Uterus (tissue), 4 donors: Measurements from ENCODE around the gene ARL8A. TPM values are rescaled to one million over a fixed set of nuclear protein-coding genes. Genes with fewer than 3 reads are reported as not detected.
A peak's percentile ranks its signal among the peaks of the same experiment; 100 is the strongest.
"Not testable (repeated sequence)": the region's sequence is repeated elsewhere in the genome, so short reads cannot be mapped to it uniquely, and the experiment has no call there.

Experiments
- DNase-seq, 2 donors: peaks; one replicate each; pipeline ENCODE4 v3.0.0-alpha.2; 2019 to 2020
- H3K27ac ChIP-seq, 2 donors: fragments of 200-600 bp; sonication (generic); 1 replicate in 1 of 2; 2 replicates in 1 of 2; pipeline ENCODE4 v1.5.1; 2016 to 2018
- H3K27me3 ChIP-seq, 2 donors: fragments of 200-600 bp; sonication (generic); one replicate each; pipeline ENCODE4 v1.5.1; 2018 to 2019; ENCODE audit warnings: control low read depth in 1 of 2
- H3K36me3 ChIP-seq, 2 donors: fragments of 200-600 bp; sonication (generic); one replicate each; pipeline ENCODE4 v1.5.1; 2019; ENCODE audit warnings: control low read depth in 1 of 2
- H3K4me1 ChIP-seq, 2 donors: fragments of 200-600 bp; sonication (generic); one replicate each; pipeline ENCODE4 v1.5.1; 2018 to 2019; ENCODE audit warnings: control low read depth in 1 of 2
- H3K4me3 ChIP-seq, 2 donors: fragments of 200-600 bp; sonication (generic); 1 replicate in 1 of 2; 2 replicates in 1 of 2; pipeline ENCODE4 v1.5.1; 2018 to 2019; ENCODE audit warnings: mild to moderate bottlenecking in 1 of 2
- H3K9me3 ChIP-seq, 2 donors: fragments of 200-600 bp; sonication (generic); one replicate each; pipeline ENCODE4 v1.5.1; 2019; ENCODE audit warnings: control low read depth in 1 of 2
- CTCF ChIP-seq, 4 experiments: fragments of 200-600 bp in 2 of 4; fragments of 450-650 bp in 2 of 4; sonication (generic) in 2 of 4; IDR thresholded peaks; one replicate each; pipeline ENCODE4 v1.5.1; 2016 to 2019; ENCODE audit warnings: antibody characterized with exemption in 4 of 4, mild to moderate bottlenecking in 2 of 4, moderate library complexity in 1 of 4
- POLR2A ChIP-seq, 2 donors: fragments of 450-650 bp; IDR thresholded peaks; one replicate each; pipeline ENCODE4 v1.6.1; 2016; ENCODE audit warnings: antibody characterized with exemption in 2 of 2, mild to moderate bottlenecking in 1 of 2, moderate library complexity in 1 of 2
- intact Hi-C: fragments of 100-400 bp; cut with DNase I; formaldehyde crosslinking; loops from one replicate; pipeline ENCODE4 v1.15.1; 2023; ENCODE audit warnings: low total_unique reads
- total RNA-seq, 4 donors: library from RNA; depleted of rRNA in 3 of 4; stranded (reverse); fragments of >200 nt in 3 of 4; gene quantifications; one replicate each; pipeline versions ENCODE4 v1.1.0 to v1.2.4, GENCODE V29; 2014 to 2023
- donor health status: DM: yes; HTN: yes; CAD: no.

ARL8A gene
- total RNA-seq, 4 donors from 2014 or later, result 4.6 to 86.2 (median 18.7) TPM

DNA sequence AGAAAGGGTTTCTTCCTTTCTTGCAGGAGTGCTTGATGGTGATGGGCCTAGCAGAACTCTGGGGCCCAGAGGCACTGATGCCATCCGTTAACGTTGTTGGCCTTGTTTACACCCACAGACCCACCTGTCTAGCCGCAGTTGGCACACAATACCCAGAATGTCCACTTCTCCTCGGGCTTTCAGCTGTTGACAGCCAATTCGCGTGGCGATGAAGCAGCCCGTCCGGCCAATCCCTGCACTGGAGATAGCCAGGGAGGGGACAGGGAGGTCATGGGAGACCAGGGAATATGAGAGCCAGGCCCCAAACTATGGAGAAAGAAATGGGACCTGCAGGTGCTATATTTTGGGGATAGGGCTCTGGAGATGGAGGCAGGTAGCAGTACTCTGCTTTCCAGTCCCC, 5.7 kb upstream of the ARL8A start:
- intact Hi-C loops, result no loop called here
- no peaks in the 10 kb centered on the region for H3K27me3 ChIP-seq

GRCh38 chr1:202149566-202149965, 5.0 kb upstream of the ARL8A start:
- H3K27ac ChIP-seq, result no peak overlapping the region
- TF ChIP-seq POLR2A (IDR thresholded peaks at IDR 0.05), result no peak
- no peak for TF ChIP-seq CTCF (IDR thresholded peaks at IDR 0.05)
- H3K4me1 ChIP-seq, result peaks cover 0 to 4% of the 10 kb centered on the region in 2 donors
- no peaks in the 10 kb centered on the region for H3K36me3 ChIP-seq
- no peaks in the 10 kb centered on the region for H3K27me3 ChIP-seq
- H3K9me3 ChIP-seq, result no peaks in the 10 kb centered on the region
- no peak for DNase-seq
- intact Hi-C loops, result no loop called here
- no peak overlapping the region for H3K4me3 ChIP-seq

More for the DNA sequence above, 5.7 kb upstream of the ARL8A start:
- no peak for DNase-seq
- Histone ChIP-seq H3K36me3 (no peaks in the 10 kb centered on the region), H3K27ac (no peak overlapping the region), H3K4me3 (no peak overlapping the region), H3K9me3 (no peaks in the 10 kb centered on the region), H3K4me1 (no peaks in the 10 kb centered on the region)
- TF ChIP-seq CTCF (IDR thresholded peaks at IDR 0.05), result no peak

GRCh38 chr1:202148391-202148790, 3.9 kb upstream of the ARL8A start:
- Histone ChIP-seq H3K4me3 (no peak overlapping the region), H3K4me1 (peaks cover 0 to 4% of the 10 kb centered on the region in 2 donors), H3K27ac (no peak overlapping the region), H3K9me3 (no peaks in the 10 kb centered on the region), H3K36me3 (no peaks in the 10 kb centered on the region), H3K27me3 (no peaks in the 10 kb centered on the region)
- no peak for DNase-seq
- intact Hi-C loops, result no loop called here
- TF ChIP-seq CTCF (IDR thresholded peaks at IDR 0.05), result no peak
- TF ChIP-seq POLR2A (IDR thresholded peaks at IDR 0.05), result no peak

DNA sequence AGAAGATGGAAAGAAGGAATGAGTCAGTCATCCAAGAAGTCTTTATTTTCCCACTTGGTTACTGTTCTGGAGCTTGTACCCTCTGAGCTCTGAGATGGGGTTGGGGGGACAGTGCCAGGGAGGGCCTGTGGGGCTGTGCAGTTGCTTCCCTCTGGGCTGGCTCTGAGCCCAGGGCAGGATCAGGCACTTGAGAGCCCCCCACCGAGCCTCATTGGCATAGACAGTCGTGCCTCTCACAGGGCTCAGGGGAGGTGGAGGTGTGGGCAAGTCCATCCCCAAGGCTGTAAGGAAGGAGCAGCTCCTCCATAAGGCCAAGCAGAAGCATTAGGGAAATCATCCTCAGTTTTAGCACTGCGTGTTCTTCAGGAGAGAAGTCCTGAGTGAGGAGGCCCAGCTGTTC, 2.5 kb upstream of the ARL8A start:
- peaks cover 0 to 10% of the 10 kb centered on the region in 2 donors for H3K4me1 ChIP-seq
- H3K27me3 ChIP-seq, result no peaks in the 10 kb centered on the region
- intact Hi-C loops, result no loop called here
- H3K36me3 ChIP-seq, result no peaks in the 10 kb centered on the region
- H3K4me3 ChIP-seq, result no peak overlapping the region
- H3K27ac ChIP-seq, result no peak overlapping the region
- TF ChIP-seq CTCF (IDR thresholded peaks at IDR 0.05) (no peak), POLR2A (IDR thresholded peaks at IDR 0.05) (no peak)
- DNase-seq, result no peak
- no peaks in the 10 kb centered on the region for H3K9me3 ChIP-seq

DNA sequence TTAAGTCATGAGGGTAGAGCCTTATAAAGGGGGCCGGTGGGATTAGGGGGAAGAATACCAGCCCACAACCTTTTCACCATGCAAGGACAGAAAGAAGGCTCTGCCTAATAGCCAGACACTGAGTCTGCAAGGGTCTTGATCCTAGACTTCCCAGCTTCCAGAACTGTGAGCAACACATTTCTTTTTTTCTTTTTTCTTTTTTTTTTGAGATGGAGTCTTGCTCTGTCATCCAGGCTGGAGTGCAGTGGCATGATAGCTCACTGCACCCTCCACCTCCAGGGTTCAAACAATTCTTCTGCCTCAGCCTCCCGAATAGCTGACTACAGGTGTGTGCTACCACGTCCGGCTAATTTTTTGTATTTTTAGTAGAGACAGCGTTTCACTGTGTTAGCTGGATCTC, 1.7 kb upstream of the ARL8A start:
- no peak overlapping the region for H3K4me3 ChIP-seq
- TF ChIP-seq POLR2A (IDR thresholded peaks at IDR 0.05), result no peak
- no peak for TF ChIP-seq CTCF (IDR thresholded peaks at IDR 0.05)
- no peak for DNase-seq
- H3K36me3 ChIP-seq, result no peaks in the 10 kb centered on the region
- H3K4me1 ChIP-seq, result peaks cover 0 to 10% of the 10 kb centered on the region in 2 donors
- intact Hi-C loops, result no loop called here
- H3K27me3 ChIP-seq, result no peaks in the 10 kb centered on the region
- no peak overlapping the region for H3K27ac ChIP-seq
- H3K9me3 ChIP-seq, result no peaks in the 10 kb centered on the region

GRCh38 chr1:202145744-202146140, 1.2 kb upstream of the ARL8A start:
- peak overlapping the region; percentile 90 to 94 for H3K27ac ChIP-seq
- DNase-seq, H3K4me3 ChIP-seq, intact Hi-C loops, H3K27me3 ChIP-seq, H3K36me3 ChIP-seq, H3K9me3 ChIP-seq: not testable (repeated sequence)
- peaks cover 0 to 10% of the 10 kb centered on the region in 2 donors for H3K4me1 ChIP-seq
